GM12864 (cell line): ENCODE measurements around the gene ZFP36L1.

Experiments
- DNase-seq: peaks from one replicate; pipeline ENCODE4 v3.0.0-alpha.2; 2011; ENCODE audit warnings: low read depth
- H3K4me3 ChIP-seq: 2 replicates; pipeline ENCODE4 v1.5.1; 2011; ENCODE audit warnings: mild to moderate bottlenecking, low read depth, low read length, control low read depth
- CTCF ChIP-seq: IDR thresholded peaks from 2 replicates; pipeline ENCODE4 v1.5.1; 2011; ENCODE audit warnings: low read depth, mild to moderate bottlenecking, moderate library complexity, low read length, control low read depth, inconsistent platforms; ENCODE audit errors: missing control alignments

Gene ZFP36L1

GRCh38 chr14:68828698-68829097 is 35.8 kb upstream of the ZFP36L1 start:
- no peak for DNase-seq
- H3K4me3 ChIP-seq = no peak overlapping the region
- no peak for TF ChIP-seq CTCF

- H3K4me3 ChIP-seq = no peak overlapping the region
- DNase-seq = no peak
- TF ChIP-seq CTCF = no peak
Observed at GRCh38 chr14:68825729-68826128, 32.9 kb upstream of the ZFP36L1 start.

- no peak for DNase-seq
- peak; percentile 97 for TF ChIP-seq CTCF
- no peak overlapping the region for H3K4me3 ChIP-seq
Observed at GRCh38 chr14:68824517-68825347, 31.9 kb upstream of the ZFP36L1 start.

- TF ChIP-seq CTCF = no peak
- no peak overlapping the region for H3K4me3 ChIP-seq
- DNase-seq = no peak
Observed at GRCh38 chr14:68824207-68824516, 31.3 kb upstream of the ZFP36L1 start.

GRCh38 chr14:68823434-68824206 is 30.8 kb upstream of the ZFP36L1 start:
- H3K4me3 ChIP-seq = no peak overlapping the region
- DNase-seq = no peak
- TF ChIP-seq CTCF = no peak

- DNase-seq = no peak
- TF ChIP-seq CTCF = no peak
- H3K4me3 ChIP-seq = no peak overlapping the region
Observed at GRCh38 chr14:68822926-68823325, 30.1 kb upstream of the ZFP36L1 start.
